ENCODE data around the gene NMNAT2. TPM values are rescaled to one million over a fixed set of nuclear protein-coding genes. Genes with fewer than 3 reads are reported as not detected.

NMNAT2 gene
- total and polyA plus RNA-seq, 2 donors (not counting 3 experiments of a cell fraction or from before 2014, with no cell fraction given) = 0.28 to 0.38 TPM

DNA sequence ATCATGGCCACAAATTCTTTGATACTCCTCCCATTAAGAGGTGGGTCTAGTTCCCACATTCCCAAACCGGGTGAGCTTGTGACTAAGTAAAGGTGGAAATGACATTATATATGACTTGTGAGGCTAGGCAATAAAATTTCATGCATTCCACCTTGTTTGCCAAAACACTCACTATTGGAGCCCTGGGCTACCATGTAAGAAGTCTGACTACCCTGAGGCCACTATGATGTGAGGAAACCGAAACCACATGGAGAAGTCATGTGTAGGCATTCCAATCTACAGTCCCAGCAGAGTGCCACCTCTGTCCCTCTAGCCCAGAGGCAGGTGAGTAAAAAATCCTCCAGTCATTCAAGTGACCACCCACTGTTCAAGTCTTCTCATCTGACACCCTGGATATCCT, 36.2 kb upstream of the NMNAT2 start:
- Histone ChIP-seq H3K9me3 (replicated peaks; ENCODE audit: control insufficient read depth, insufficient read depth, low read length) (no peaks in the 10 kb centered on the region), H3K4me2 (ENCODE audit: insufficient read depth, low read length) (no peak overlapping the region), H3K27ac (ENCODE audit: insufficient read depth, low read depth, low read length) (no peak overlapping the region), H4K20me1 (replicated peaks; ENCODE audit: control insufficient read depth, extremely low read depth, insufficient read depth, low read length) (no peaks in the 10 kb centered on the region), H3K9ac (replicated peaks; ENCODE audit: extremely low read depth, insufficient read depth, low read length) (no peak overlapping the region), H3K79me2 (ENCODE audit: control insufficient read depth, insufficient read depth, low read length) (no peaks in the 10 kb centered on the region), H3K36me3 (ENCODE audit: control insufficient read depth in 2 of 2, extremely low read depth in 1 of 2, insufficient read depth in 2 of 2, low read length in 2 of 2) (no peaks in the 10 kb centered on the region), H3K9me1 (replicated peaks; ENCODE audit: control insufficient read depth, extremely low read depth, insufficient read depth, low read length) (no peaks in the 10 kb centered on the region), H3K4me3 (replicated peaks in 1 of 3; ENCODE audit: insufficient read depth in 1 of 3, low read depth in 1 of 3, low read length in 3 of 3) (no peak overlapping the region), H3K27me3 (ENCODE audit: control insufficient read depth in 2 of 2, insufficient read depth in 2 of 2, low read length in 2 of 2) (peaks cover 4 to 5% of the 10 kb centered on the region in 2 experiments), H2AFZ (ENCODE audit: low read depth, low read length) (no peak overlapping the region), H3K4me1 (ENCODE audit: control insufficient read depth, extremely low read depth, insufficient read depth, low read length) (no peaks in the 10 kb centered on the region)
- FAIRE-seq (no peak), DNase-seq (ENCODE audit: low read depth, low spot score) (no peak)
- CTCF ChIA-PET = interaction anchor here (1.2 kb wide), 1 partner anchor 227 kb away, joined by 3 read pairs; no protein-coding TSS in a partner anchor
- TF ChIP-seq GATA2 (IDR thresholded peaks at IDR 0.05; ENCODE audit: insufficient read depth, insufficient read length, low read depth, low read length) = no peak
- no peak for TF ChIP-seq EZH2 (IDR thresholded peaks at IDR 0.05; ENCODE audit: borderline replicate concordance, low read depth, low read length, severe bottlenecking)
- no peak for TF ChIP-seq POLR2AphosphoS5 (IDR thresholded peaks at IDR 0.05; ENCODE audit: insufficient read depth, low read depth, low read length)
- TF ChIP-seq, protein P1, sequence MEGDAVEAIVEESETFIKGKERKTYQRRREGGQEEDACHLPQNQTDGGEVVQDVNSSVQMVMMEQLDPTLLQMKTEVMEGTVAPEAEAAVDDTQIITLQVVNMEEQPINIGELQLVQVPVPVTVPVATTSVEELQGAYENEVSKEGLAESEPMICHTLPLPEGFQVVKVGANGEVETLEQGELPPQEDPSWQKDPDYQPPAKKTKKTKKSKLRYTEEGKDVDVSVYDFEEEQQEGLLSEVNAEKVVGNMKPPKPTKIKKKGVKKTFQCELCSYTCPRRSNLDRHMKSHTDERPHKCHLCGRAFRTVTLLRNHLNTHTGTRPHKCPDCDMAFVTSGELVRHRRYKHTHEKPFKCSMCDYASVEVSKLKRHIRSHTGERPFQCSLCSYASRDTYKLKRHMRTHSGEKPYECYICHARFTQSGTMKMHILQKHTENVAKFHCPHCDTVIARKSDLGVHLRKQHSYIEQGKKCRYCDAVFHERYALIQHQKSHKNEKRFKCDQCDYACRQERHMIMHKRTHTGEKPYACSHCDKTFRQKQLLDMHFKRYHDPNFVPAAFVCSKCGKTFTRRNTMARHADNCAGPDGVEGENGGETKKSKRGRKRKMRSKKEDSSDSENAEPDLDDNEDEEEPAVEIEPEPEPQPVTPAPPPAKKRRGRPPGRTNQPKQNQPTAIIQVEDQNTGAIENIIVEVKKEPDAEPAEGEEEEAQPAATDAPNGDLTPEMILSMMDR (IDR thresholded peaks at IDR 0.05; ENCODE audit: extremely low read depth in 1 of 2, insufficient read depth in 1 of 2, low read depth in 1 of 2, low read length in 2 of 2) = no peak
- no peak for TF ChIP-seq MYC (IDR thresholded peaks at IDR 0.05; ENCODE audit: low read depth, low read length)
- TF ChIP-seq FOS (IDR thresholded peaks at IDR 0.05; ENCODE audit: borderline replicate concordance, insufficient read depth, low read length) = no peak
- TF ChIP-seq, protein P2, sequence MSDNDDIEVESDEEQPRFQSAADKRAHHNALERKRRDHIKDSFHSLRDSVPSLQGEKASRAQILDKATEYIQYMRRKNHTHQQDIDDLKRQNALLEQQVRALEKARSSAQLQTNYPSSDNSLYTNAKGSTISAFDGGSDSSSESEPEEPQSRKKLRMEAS (IDR thresholded peaks at IDR 0.05; ENCODE audit: insufficient read depth, insufficient read length) = no peak
- TF ChIP-seq POLR2A (IDR thresholded peaks at IDR 0.05; ENCODE audit: low read depth, low read length) = no peak
- TF ChIP-seq JUN (IDR thresholded peaks at IDR 0.05; ENCODE audit: borderline replicate concordance, insufficient read depth, insufficient read length, low read depth) = no peak
- POLR2A ChIA-PET = no interaction called here
- dilution Hi-C loops (cut with MboI; ENCODE audit: extremely low pct_ligation_motif_present, low sequenced_read_pairs) (no loop called here), intact Hi-C loops (cut with micrococcal nuclease) (no loop called here)
- no TSS peak for BruUV-seq (replicated peaks)
